ENCODE results near the gene ALS2. TPM values are rescaled to one million over a fixed set of nuclear protein-coding genes. Genes with fewer than 3 reads are reported as not detected.
"Not testable (repeated sequence)": the region's sequence is repeated elsewhere in the genome, so short reads cannot be mapped to it uniquely, and the experiment has no call there.

ALS2 gene
- total RNA-seq, 2 donors from 2014 or later: 8.0 to 11.7 TPM

DNA sequence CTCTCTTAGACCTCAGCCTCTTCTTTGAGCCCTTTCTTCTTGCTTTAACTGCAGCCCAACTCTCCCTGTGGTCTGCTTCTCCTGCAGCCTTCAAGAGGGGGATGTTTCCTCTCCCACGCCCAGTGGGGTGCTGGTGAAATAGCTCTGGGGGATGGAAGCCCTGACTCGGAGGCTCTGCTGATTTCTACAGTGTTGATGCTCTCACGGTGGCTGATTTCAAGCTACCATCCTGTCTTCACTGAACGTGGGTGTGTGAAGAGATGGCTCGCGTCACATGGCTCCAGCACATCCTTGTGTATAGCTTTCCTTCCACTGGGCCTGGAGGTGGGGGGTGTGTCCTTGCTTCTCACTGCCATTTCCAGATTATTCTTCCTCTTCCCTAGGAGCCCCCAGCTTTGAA lies 102.3 kb downstream of the ALS2 start:
- Histone ChIP-seq H3K9me3 (no peaks in the 10 kb centered on the region), H3K9ac (ENCODE audit: low read depth in 2 of 2, low read length in 2 of 2) (no peak overlapping the region), H3K27me3 (no peaks in the 10 kb centered on the region), H3K27ac (no peak overlapping the region), H3K4me3 (no peak overlapping the region), H3K4me1 (no peaks in the 10 kb centered on the region), H3K36me3 (no peaks in the 10 kb centered on the region)
- no peak for TF ChIP-seq CTCF (IDR thresholded peaks at IDR 0.05)
- no peak for DNase-seq
- intact Hi-C loops (cut with DNase I): no loop called here

DNA sequence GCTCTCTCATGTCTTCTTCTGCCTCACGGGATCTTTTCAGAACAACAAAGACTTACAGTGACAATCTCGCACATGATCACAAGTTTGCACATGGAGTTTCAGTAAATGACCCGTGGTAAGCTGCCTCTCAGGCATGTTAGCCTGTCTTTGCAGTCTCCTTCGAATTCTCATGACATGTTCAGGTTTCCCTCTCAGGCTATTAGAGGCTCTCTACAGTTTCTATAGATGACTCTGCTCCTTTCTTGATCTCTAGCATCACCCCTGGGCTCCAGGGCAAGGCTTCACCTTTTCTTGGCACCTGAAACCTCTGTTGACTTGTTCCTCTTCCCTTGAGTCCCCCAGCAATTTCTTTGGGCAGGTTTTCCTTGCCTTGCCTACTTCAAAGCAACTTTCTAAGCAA lies 105.3 kb downstream of the ALS2 start:
- TF ChIP-seq CTCF (IDR thresholded peaks at IDR 0.05): no peak
- H3K27me3 ChIP-seq: no peaks in the 10 kb centered on the region
- no peak overlapping the region for H3K4me3 ChIP-seq
- no peak for DNase-seq
- no peak overlapping the region for H3K9ac ChIP-seq (ENCODE audit: low read depth in 2 of 2, low read length in 2 of 2)
- H3K4me1 ChIP-seq: no peaks in the 10 kb centered on the region
- H3K27ac ChIP-seq: no peak overlapping the region
- intact Hi-C loops (cut with DNase I): no loop called here
- H3K9me3 ChIP-seq: no peaks in the 10 kb centered on the region
- no peaks in the 10 kb centered on the region for H3K36me3 ChIP-seq

- Histone ChIP-seq H3K36me3 (no peaks in the 10 kb centered on the region), H3K9ac (ENCODE audit: low read depth in 2 of 2, low read length in 2 of 2) (no peak overlapping the region), H3K9me3 (no peaks in the 10 kb centered on the region), H3K4me1 (no peaks in the 10 kb centered on the region), H3K27ac (no peak overlapping the region), H3K4me3 (no peak overlapping the region), H3K27me3 (no peaks in the 10 kb centered on the region)
- intact Hi-C loops (cut with DNase I): no loop called here
- TF ChIP-seq CTCF (IDR thresholded peaks at IDR 0.05): no peak
- no peak for DNase-seq
These were observed 105.9 kb downstream of the ALS2 start for GRCh38 chr2:201674794-201675193.

GRCh38 chr2:201674298-201674697 lies 106.4 kb downstream of the ALS2 start:
- intact Hi-C loops (cut with DNase I): no loop called here
- Histone ChIP-seq H3K9ac (ENCODE audit: low read depth in 2 of 2, low read length in 2 of 2) (no peak overlapping the region), H3K27ac (no peak overlapping the region)

DNA sequence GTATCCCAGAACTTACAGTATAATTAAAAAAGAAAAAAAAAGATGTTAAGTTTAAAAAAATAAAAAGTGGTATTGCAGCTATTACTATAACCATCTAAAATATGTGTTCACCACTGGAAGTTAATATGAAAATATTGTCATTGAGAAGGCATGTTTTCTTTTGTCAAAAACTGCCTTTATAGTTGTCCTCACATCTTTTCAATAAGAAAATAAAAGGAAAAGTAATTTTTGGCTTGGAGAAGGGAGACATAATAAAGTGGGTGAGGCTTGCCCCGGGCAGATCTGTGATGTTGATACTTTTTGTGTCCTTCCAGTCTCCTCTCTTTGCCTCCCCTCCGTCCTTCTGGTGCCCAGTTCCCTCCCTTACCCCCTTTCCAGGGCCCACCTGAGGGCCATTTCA lies 107.2 kb downstream of the ALS2 start:
- no peak overlapping the region for H3K27ac ChIP-seq
- no peak overlapping the region for H3K9ac ChIP-seq (ENCODE audit: low read depth in 2 of 2, low read length in 2 of 2)
- H3K9me3 ChIP-seq: no peaks in the 10 kb centered on the region
- intact Hi-C loops (cut with DNase I): no loop called here
- H3K4me3 ChIP-seq: no peak overlapping the region
- DNase-seq: no peak
- H3K36me3 ChIP-seq: no peaks in the 10 kb centered on the region
- H3K27me3 ChIP-seq: no peaks in the 10 kb centered on the region
- TF ChIP-seq CTCF (IDR thresholded peaks at IDR 0.05): no peak
- H3K4me1 ChIP-seq: no peaks in the 10 kb centered on the region

More at GRCh38 chr2:201674298-201674697, 106.4 kb downstream of the ALS2 start:
- no peaks in the 10 kb centered on the region for H3K36me3 ChIP-seq
- H3K4me3 ChIP-seq: no peak overlapping the region
- H3K4me1 ChIP-seq: no peaks in the 10 kb centered on the region
- no peak for TF ChIP-seq CTCF (IDR thresholded peaks at IDR 0.05)
- H3K9me3 ChIP-seq: no peaks in the 10 kb centered on the region
- no peaks in the 10 kb centered on the region for H3K27me3 ChIP-seq
- DNase-seq: no peak

DNA sequence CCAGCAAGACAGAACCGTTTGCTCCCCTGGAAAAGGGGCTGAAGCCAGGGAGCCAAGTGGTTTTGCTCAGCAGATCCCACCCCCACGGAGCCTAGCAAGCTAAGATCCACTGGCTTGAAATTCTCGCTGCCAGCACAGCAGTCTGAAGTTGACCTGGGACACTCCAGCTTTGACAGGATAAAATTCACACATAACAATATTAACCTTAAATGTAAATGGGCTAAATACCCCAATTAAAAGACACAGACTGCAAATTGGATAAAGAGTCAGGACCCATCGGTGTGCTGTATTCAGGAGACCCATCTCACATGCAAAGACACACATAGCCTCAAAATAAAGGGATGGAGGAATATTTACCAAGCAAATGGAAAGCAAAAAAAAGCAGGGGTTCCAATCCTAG lies 109.5 kb downstream of the ALS2 start:
- H3K4me3 ChIP-seq; H3K4me1 ChIP-seq; H3K36me3 ChIP-seq; intact Hi-C loops (cut with DNase I); H3K9ac ChIP-seq (ENCODE audit: low read depth in 2 of 2, low read length in 2 of 2); H3K9me3 ChIP-seq; H3K27ac ChIP-seq; H3K27me3 ChIP-seq; DNase-seq: not testable (repeated sequence)

All from colonic mucosa (tissue), 4 donors.